HepG2 (cell line): ENCODE measurements around the gene NECAB2. TPM values are rescaled to one million over a fixed set of nuclear protein-coding genes. Genes with fewer than 3 reads are reported as not detected.

Source experiments
- DNMT3B ChIP-seq: conservative IDR thresholded peaks from 2 replicates; pipeline ENCODE4 v1.6.1; 2016; ENCODE audit warnings: missing biosample characterization, control low read depth
- FOXA3 ChIP-seq: IDR thresholded peaks from 2 replicates; pipeline ENCODE4 v1.6.1; 2016; ENCODE audit warnings: missing genetic modification reagents, missing compliant biosample characterization
- HNRNPK ChIP-seq: fragments of 200-400 bp; formaldehyde crosslinking; IDR thresholded peaks from 2 replicates; pipeline ENCODE4 v1.6.1; 2018; ENCODE audit warnings: low read length, low read depth, moderate library complexity, mild to moderate bottlenecking; ENCODE audit not compliant: poor library complexity, severe bottlenecking
- MEIS2 ChIP-seq: sonication (generic); formaldehyde crosslinking; IDR thresholded peaks from 2 replicates; pipeline ENCODE4 v1.9.0; 2021; ENCODE audit warnings: mild to moderate bottlenecking, missing genetic modification reagents
- PAWR ChIP-seq: sonication (generic); formaldehyde crosslinking; IDR thresholded peaks from 2 replicates; pipeline ENCODE4 v1.4.0; 2020; ENCODE audit warnings: missing genetic modification reagents, mild to moderate bottlenecking, borderline replicate concordance
- RELA ChIP-seq: sonication (generic); formaldehyde crosslinking; IDR thresholded peaks from 2 replicates; pipeline ENCODE4 v1.4.0; 2020; ENCODE audit warnings: missing genetic modification reagents
- RFXAP ChIP-seq: sonication (generic); formaldehyde crosslinking; IDR thresholded peaks from 2 replicates; pipeline ENCODE4 v1.4.0; 2020; ENCODE audit warnings: missing genetic modification reagents, borderline replicate concordance
- THYN1 ChIP-seq: sonication (generic); formaldehyde crosslinking; IDR thresholded peaks from 2 replicates; pipeline ENCODE4 v1.8.1; 2023; ENCODE audit warnings: low read depth, mild to moderate bottlenecking, moderate library complexity, missing genetic modification reagents, borderline replicate concordance
- ZNF496 ChIP-seq: sonication (generic); formaldehyde crosslinking; IDR thresholded peaks from 2 replicates; pipeline ENCODE4 v1.8.1; 2023; ENCODE audit warnings: mild to moderate bottlenecking, moderate library complexity, missing genetic modification reagents; ENCODE audit not compliant: insufficient replicate concordance
- ZNF543 ChIP-seq: sonication (generic); formaldehyde crosslinking; IDR thresholded peaks from 2 replicates; pipeline ENCODE4 v1.4.0; 2020; ENCODE audit warnings: mild to moderate bottlenecking, missing genetic modification reagents
- polyA plus RNA-seq, 8 experiments: library from polyadenylated mRNA; depleted of rRNA in 3 of 8; stranded (reverse) in 7 of 8; unstranded in 1 of 8; fragments of >200 nt; fragmentation: Illumina TruSeq in 4 of 8; extraction: Trizol in 4 of 8; gene quantifications; 2 replicates each; pipeline versions ENCODE4 v1.2.1 to v1.2.3, GENCODE V29; 2011 to 2016; ENCODE audit warnings: low read depth in 4 of 8, missing spikeins in 1 of 8, mixed read lengths in 1 of 8; ENCODE audit not compliant: insufficient read depth in 1 of 8
- total RNA-seq, 5 experiments: library from RNA; depleted of rRNA; stranded (reverse); fragments of >200 nt; fragmentation: Illumina TruSeq; extraction: Trizol; gene quantifications; 2 replicates each; pipeline ENCODE4 v1.2.3, GENCODE V29; 2016; ENCODE audit warnings: low read depth in 1 of 5
- TF ChIP-seq, protein P1 (sequence below): sonication (generic); formaldehyde crosslinking; IDR thresholded peaks from 2 replicates; pipeline ENCODE4 v1.5.0; 2020; ENCODE audit warnings: missing genetic modification reagents, mild to moderate bottlenecking, borderline replicate concordance

NECAB2 gene
- total and polyA plus RNA-seq, 2 of the 13 experiments (the other 11 are each of a cell fraction or from before 2014, with no cell fraction given) = 0.21 to 0.49 TPM

DNA sequence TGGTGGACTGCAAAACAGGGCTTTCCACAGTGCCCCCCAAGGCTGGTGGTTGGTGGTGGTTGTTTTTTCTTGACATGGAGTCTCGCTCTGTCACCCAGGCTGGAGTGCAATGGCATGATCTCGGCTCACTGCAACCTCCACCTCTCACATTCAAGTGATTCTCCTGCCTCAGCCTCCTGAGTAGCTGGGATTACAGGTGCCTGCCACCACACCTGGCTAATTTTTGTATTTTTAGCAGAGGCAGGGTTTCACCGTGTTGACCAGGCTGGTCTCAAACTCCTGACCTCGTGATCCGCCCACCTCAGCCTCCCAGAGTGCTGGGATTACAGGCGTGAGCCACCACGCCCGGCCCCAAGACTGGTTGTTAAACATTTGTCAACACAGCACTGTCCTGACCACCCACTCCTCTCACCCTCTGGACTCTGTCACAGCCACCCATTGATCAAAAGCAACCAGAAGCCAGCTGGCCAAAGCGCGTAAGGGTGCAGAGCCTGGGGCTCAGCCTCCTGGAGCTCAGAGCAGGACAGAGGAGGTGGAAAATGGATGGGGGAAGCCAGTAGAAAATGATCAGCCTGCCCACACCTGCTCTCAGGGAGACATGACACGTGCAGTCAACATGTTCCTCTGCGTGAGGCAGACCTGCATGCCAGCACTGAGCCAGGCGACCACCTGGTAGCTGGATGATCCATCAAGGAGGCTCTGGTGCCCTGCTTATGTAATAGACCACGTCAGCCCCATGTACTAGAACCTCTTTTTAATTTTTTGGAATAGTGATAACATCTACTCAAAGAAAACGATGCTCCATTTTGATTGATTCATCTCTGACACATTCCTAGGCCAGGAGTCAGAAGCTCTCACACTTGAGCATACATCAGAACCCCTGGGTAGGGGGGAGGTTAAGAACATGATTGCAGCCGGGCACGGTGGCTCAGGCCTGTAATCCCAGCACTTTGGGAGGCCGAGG, 29.8 kb upstream of the NECAB2 start (continued):
- TF ChIP-seq, protein P1, sequence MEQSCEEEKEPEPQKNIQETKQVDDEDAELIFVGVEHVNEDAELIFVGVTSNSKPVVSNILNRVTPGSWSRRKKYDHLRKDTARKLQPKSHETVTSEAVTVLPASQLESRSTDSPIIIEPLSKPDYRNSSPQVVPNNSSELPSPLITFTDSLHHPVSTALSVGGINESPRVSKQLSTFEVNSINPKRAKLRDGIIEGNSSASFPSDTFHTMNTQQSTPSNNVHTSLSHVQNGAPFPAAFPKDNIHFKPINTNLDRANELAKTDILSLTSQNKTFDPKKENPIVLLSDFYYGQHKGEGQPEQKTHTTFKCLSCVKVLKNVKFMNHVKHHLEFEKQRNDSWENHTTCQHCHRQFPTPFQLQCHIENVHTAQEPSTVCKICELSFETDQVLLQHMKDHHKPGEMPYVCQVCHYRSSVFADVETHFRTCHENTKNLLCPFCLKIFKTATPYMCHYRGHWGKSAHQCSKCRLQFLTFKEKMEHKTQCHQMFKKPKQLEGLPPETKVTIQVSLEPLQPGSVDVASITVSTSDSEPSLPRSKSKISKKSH (CRISPR knock-in tag) = peak; percentile 76
- TF ChIP-seq ZNF543 = no peak
- TF ChIP-seq RELA (CRISPR knock-in tag) = no peak
- TF ChIP-seq ZNF496 (CRISPR knock-in tag) = no peak
- peak; percentile 63; the same call in 1 of the 2 replicates for TF ChIP-seq FOXA3 (CRISPR knock-in tag)
- 0 out of 2 replicates have a peak, but pooled peaks have one; percentile 49 for TF ChIP-seq MEIS2 (CRISPR knock-in tag)
- 0 out of 2 replicates have a peak, but pooled peaks have one; percentile 34 for TF ChIP-seq RFXAP (CRISPR knock-in tag)
- TF ChIP-seq THYN1 (CRISPR knock-in tag) = no peak
- TF ChIP-seq PAWR = no peak
- no peak for TF ChIP-seq HNRNPK
- no peak for TF ChIP-seq DNMT3B (CRISPR knock-in tag)
